ENCODE results near the gene DUSP2. TPM values are rescaled to one million over a fixed set of nuclear protein-coding genes. Genes with fewer than 3 reads are reported as not detected.

The DUSP2 gene
- total and polyA plus RNA-seq, 2 donors (not counting 1 experiment from before 2014, with no cell fraction given): 69.8 to 433 TPM

GRCh38 chr2:96175951-96176350 is 30.7 kb upstream of the DUSP2 start:
- no peak for ATAC-seq (ENCODE audit: low read depth)
- Histone ChIP-seq H3K4me3 (ENCODE audit: control extremely low read depth in 1 of 5, extremely low read depth in 1 of 5, insufficient read depth in 1 of 5, low read depth in 2 of 5, low read length in 4 of 5) (no peak overlapping the region), H3K27me3 (replicated peaks in 1 of 4; ENCODE audit: control extremely low read depth in 1 of 4, control insufficient read depth in 3 of 4, insufficient read depth in 4 of 4, low read length in 3 of 4) (no peaks in the 10 kb centered on the region), H3K79me2 (ENCODE audit: control insufficient read depth, insufficient read depth, low read length) (no peaks in the 10 kb centered on the region), H3K4me1 (ENCODE audit: control insufficient read depth in 2 of 2, insufficient read depth in 2 of 2, low read length in 2 of 2) (peaks cover 0 to 3% of the 10 kb centered on the region in 2 donors), H3K36me3 (replicated peaks in 1 of 2; ENCODE audit: control extremely low read depth in 1 of 2, control insufficient read depth in 1 of 2, extremely low read depth in 1 of 2, insufficient read depth in 2 of 2, low read length in 1 of 2) (no peaks in the 10 kb centered on the region), H3K4me2 (replicated peaks; ENCODE audit: low read depth, low read length, poor library complexity, severe bottlenecking) (no peak overlapping the region), H3K9ac (ENCODE audit: low read length) (no peak overlapping the region), H2AFZ (ENCODE audit: insufficient read depth, low read depth, low read length, poor library complexity, severe bottlenecking) (no peak overlapping the region), H4K20me1 (ENCODE audit: control insufficient read depth, insufficient read depth, low read length, poor library complexity, severe bottlenecking) (no peaks in the 10 kb centered on the region), H3K27ac (ENCODE audit: low read length in 2 of 2) (no peak overlapping the region), H3K9me3 (ENCODE audit: control extremely low read depth in 1 of 3, control insufficient read depth in 2 of 3, insufficient read depth in 1 of 3, low read length in 2 of 3) (no peaks in the 10 kb centered on the region)
- CTCF ChIA-PET: interaction anchor here (0.7 to 17.6 kb wide), 19 partner anchors 10 to 333 kb away, joined by 3 to 1065 read pairs (median 11); partner anchors contain the start of genes ADRA2B, ASTL, CIAO1 and DUSP2
- no peak for DNase-seq
- peaks cover 7% of the 10 kb centered on the region for H3K4me1 Mint-ChIP-seq
- intact Hi-C loops (cut with micrococcal nuclease): loop anchor here (2.0 kb wide), 1 partner anchor 19 kb away; no protein-coding TSS in a partner anchor
- no peaks in the 10 kb centered on the region for H3K9me3 Mint-ChIP-seq (ENCODE audit: insufficient read depth)
- 55% methylated on average over 3 of the region's 6 CpGs for WGBS (ENCODE audit: insufficient coverage)
- H3K27ac Mint-ChIP-seq: no peak overlapping the region
- POLR2A ChIA-PET: interaction anchor here (0.7 kb wide), 1 partner anchor 31 kb away, joined by 4 read pairs; the partner anchor contains the start of gene DUSP2
- H3K4me3 Mint-ChIP-seq: no peak overlapping the region
- no peaks in the 10 kb centered on the region for H3K27me3 Mint-ChIP-seq
- TF ChIP-seq CTCF (IDR thresholded peaks at IDR 0.05) (no peak), EZH2 (IDR thresholded peaks at IDR 0.05; ENCODE audit: borderline replicate concordance, insufficient read depth, low read depth, low read length, poor library complexity, severe bottlenecking) (no peak)

Data from B cell (primary cell).